NCI-H2227 treated with DMSO at 0.1 percent for 48 hours (cell line): ENCODE measurements around the gene FBLN1.
"Not testable (repeated sequence)": the region's sequence is repeated elsewhere in the genome, so short reads cannot be mapped to it uniquely, and the experiment has no call there.

Experiments
- DNase-seq: peaks from one replicate; lab custom pipeline; 2025; lab: John Stamatoyannopoulos, UW

The FBLN1 gene, protein sequence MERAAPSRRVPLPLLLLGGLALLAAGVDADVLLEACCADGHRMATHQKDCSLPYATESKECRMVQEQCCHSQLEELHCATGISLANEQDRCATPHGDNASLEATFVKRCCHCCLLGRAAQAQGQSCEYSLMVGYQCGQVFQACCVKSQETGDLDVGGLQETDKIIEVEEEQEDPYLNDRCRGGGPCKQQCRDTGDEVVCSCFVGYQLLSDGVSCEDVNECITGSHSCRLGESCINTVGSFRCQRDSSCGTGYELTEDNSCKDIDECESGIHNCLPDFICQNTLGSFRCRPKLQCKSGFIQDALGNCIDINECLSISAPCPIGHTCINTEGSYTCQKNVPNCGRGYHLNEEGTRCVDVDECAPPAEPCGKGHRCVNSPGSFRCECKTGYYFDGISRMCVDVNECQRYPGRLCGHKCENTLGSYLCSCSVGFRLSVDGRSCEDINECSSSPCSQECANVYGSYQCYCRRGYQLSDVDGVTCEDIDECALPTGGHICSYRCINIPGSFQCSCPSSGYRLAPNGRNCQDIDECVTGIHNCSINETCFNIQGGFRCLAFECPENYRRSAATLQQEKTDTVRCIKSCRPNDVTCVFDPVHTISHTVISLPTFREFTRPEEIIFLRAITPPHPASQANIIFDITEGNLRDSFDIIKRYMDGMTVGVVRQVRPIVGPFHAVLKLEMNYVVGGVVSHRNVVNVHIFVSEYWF

DNA sequence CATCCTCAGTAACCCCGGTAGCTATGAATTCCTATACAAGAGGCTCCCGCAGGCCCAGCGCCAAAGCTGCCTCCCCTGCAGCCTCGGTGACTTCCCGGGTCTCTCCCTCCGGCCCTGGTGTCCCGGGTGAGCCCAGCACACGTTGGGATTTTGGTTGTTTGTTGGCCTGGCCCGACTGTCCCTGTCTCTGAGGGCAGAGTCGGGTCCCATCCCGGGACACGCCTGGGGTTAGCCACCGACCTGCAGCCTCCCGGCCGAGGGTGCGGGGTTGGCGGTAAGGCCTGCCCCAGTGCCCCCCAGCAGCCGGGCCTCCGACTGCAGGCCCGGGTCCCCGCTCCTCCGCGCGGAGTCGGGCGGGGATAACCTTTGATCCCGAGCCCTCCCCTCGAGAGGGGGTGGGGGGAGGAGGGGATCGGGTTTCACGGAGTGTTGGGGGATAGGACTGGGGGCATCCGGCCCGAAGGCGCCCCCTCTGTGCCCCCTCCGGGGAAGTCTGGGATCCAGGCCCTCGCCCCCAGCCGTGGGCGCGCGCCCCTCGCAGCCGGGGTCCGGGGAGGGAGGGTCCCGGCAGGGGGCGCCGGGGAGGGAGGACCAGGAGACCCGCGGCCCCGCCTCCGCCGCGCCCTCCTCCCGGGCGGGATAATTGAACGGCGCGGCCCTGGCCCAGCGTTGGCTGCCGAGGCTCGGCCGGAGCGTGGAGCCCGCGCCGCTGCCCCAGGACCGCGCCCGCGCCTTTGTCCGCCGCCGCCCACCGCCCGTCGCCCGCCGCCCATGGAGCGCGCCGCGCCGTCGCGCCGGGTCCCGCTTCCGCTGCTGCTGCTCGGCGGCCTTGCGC, at the start of gene FBLN1:
Gene FBLN1 (plus strand): TSS at position 669 of the 835 bp plus-strand sequence. CDS start 103 bp downstream, at position 772.
- peak; percentile 1 for DNase-seq

DNA sequence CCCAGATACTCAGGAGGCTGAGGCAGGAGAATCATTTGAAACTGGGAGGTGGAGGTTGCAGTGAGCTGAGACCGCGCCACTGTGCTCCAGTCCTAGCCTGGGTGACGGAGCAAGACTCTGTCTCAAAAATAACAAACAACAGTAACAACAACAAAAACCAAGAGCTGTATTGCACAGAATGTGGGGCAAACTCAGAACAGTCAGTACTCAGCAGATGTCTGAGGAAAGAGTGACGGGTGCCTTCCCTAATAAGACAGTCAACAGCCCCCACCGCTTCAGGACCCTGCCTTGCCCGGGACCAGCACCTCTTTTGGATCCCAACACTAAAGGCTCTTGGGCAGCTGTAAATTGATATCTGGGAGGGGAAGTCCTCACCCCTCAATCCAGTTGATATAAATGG, 48.9 kb upstream of the FBLN1 start:
- DNase-seq, result no peak

DNA sequence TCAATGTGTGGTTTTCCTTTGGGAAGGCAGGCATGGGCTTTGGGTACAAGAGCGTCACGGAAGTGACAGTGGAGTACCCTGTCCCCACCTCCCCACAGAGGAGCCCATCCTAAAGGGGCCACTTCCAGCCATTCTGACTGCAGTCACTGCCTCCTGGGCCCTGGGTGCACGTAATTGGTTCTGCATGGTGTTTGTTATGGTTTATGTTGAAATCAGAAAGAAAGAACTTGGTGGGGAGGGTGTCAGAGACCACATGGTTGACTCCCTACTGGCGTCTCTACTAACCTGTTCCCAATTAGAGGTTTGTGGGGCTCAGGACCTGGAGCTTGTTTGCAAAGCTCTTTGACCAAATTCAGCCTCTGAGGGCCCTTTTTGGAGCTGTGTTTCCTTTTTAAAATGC, 48.4 kb upstream of the FBLN1 start:
- DNase-seq, result no peak

DNA sequence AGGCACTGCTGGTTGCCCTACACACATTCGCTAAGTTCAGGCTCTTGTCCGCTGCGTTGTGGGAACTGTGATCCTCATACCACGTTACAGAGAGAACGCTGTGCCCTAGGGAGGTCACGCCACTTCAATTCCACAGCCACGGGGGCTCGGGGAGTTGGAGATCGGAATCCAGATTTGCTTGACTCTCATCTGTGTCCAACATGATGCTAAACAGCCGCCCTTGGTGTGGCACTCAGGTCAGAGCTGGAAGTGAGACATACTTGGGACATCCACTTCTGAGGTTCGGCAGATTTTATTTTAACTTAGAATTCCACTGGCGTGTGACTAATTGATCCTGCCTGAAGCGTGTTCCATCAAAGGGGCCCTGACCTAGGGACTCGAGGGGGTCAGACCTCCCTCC, 47.5 kb upstream of the FBLN1 start:
- DNase-seq, result no peak

DNA sequence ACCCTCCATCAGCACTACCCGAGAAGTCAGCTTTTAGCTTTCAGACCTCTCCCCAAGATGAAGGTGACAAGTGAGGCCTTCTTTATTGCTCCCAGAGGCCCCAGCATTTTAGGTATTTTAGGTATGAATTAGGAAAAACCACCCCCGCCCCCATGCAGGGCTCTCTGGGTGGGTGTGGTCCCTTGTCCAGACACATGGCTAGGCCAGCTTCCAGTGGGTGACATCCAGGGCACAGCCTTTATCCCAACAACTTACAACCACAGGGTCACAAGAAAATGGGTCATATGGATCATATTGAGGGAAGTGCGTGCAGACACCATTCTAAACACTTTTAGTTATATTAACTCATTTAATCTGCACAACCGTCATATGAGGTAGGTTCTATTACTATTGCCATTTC, 47.1 kb upstream of the FBLN1 start:
- no peak for DNase-seq

DNA sequence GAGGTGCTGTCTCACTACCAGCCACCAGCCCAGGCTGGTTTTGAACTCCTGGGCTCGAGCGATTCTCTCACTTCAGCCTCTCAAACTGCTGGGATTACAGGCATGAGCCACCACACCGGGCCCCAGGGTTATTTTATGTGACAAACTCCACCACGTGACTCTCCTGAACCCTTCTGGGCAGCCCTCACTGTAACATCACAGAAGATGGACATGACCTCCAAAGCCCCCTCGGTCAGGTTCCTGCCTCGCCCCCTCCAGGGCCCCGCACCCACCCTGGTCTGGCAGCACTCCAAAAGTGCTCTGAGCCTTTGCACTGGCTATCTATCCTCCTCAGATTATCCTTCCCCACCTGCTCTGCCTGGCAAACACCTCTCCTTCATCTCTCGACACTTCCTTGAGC, 45.9 kb upstream of the FBLN1 start:
- DNase-seq, result no peak

DNA sequence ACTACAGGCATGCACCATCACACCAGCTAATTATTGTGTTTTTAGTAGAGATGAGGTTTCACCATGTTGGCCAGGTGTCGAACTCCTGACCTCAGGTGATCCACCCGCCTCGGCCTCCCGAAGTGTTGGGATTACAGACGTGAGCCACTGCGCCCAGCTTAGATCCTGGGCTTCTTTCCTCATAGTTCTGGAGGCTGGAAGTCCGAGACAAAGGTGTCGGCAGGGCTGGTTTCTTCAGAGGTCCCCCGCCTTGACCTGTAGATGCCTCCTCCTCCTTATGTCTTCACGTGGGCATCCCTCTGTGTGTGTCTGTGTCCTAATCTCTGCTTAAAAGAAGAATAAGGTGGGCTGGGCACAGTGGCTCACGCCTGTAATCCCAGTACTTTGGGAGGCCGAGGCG, 44.2 kb upstream of the FBLN1 start:
- no peak for DNase-seq

DNA sequence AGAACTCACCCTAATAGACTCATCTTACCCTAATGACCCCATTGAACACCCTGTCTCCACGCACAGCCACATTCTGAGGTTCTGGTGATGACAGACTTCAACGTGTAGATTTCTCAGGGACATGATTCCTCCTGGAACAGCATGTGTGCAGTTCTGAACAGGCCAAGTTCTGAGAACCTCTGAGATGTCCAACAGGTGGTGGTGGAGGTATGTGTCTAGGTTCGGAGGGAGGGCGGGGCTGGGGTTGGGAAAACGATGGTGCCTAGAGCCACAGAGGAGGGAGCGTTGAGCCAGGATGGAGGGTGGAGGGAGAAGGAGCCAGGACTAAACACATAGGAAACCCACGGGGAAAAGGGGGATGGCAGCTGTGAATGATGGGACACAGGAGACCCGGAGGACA, 43.4 kb upstream of the FBLN1 start:
- DNase-seq, result no peak

DNA sequence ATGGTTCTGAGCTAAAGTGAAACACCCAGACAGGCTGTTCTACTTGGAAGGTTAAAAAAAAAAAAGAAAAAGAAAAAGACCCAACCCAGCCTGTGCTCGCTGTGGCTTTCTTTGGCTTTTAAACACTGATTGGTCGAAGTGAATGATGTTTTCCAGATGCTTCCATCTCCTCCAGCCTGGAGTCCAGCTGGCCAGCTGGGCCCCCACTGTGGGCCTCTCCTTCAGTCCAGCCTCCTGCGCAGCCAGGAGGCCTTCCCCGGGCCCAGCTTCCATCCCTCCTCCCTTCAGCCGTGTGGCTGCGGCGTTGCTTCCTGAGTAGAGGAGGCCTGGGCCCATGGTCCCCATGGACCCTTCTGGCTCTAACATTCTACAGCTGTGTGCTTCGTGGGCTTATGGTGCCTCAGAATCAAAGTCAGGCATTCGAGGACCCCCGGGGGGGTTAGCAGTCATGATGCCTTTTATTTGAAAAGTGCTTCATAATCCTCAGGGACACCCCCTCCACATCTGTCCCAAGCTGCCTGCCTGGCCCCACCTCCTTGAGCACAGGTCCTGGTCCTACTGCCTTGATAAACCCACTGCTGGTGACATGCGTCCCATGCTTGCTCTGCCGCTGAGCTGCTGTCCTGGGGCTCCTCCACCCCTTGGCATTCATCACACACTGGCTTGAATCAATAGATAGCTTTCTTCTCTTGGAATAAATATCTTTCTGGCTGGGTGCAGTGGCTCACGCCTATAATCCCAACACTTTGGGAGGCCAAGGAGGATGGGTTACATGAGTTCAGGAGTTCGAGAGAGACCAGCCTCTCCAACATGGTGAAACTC, 42.2 kb upstream of the FBLN1 start:
- no peak for DNase-seq

DNA sequence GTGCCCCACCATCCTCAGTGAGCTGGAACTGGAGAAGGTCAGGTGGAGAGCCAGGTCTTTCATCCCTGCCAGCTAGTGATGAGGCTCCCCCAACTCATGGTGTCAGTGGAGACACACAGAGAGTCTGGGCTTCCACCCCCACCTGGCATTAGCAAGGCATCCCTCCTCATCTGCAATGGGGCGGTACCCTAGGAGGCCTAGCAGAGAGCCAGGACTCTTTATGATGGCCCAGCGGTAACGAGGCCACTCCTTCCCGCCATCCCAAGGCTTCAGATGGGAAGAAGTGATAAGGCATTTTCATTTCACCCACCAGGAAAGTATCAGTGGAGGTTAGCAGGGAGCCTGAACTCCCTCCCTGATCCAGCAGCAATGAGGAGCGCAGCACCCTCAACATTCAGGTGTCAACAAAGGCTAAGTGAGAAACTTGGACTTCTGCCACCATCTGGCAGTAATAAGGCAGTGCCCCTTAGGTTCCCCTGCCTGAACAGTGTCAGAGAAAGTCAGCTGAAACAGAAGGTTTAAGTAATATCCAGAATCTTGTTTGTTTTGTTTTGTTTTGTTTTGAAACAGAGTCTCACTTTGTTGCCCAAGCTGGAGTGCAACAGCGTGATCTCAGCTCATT, 40.5 kb upstream of the FBLN1 start:
- no peak for DNase-seq

DNA sequence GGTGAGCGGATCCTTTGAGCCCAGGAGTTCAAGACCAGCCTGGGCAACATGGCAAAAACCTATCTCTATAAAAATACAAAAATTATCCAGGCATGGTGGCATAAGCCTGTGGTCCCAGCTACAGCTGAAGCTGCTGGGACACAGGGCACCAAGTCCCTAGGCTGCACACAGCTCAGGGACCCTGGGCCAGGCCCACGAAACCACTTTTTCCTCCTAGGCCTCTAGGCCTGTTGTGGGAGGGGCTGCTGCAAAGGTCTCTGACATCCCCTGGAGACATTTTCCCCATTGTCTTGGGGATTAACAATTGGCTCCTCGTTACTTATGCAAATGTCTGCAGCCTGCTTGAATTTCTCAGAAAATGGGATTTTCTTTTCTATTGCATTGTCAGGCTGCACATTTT, 39.0 kb upstream of the FBLN1 start:
- not testable (repeated sequence) for DNase-seq

DNA sequence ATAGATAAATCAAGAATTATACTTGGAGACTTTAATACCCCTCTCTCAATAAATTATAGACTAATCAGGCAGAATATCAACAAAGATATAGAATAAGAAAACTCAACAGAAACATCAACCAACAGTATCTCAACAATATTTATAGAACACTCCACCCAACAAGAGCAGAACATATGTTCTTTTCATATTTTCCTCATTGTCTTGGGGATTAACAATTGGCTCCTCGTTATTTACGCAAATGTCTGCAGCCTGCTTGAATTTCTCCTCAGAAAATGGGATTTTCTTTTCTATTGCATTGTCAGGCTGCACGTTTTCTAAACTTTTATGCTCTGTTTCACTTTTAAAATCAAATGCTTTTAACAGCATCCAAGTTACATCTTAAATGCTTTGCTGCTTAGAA, 37.0 kb upstream of the FBLN1 start:
- no peak for DNase-seq

DNA sequence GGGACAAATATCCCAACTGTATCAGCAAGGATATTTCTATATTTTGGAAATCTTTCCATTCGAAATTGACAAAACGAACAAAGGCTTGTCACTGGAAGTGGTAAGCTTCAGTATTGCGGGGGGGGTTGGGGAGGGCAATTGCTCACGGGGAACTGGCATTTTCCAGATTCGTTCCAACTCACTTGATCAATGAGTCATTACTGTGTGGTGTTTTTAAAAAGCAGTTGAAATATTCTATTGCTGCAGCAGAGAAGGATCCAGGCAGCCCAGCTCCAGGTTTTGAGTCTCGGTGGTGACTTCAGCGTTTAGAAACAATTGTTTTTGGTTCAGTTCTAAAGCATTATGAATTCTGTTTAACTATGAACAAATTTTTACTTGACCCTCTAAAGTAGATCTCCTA, 33.8 kb upstream of the FBLN1 start:
- no peak for DNase-seq

DNA sequence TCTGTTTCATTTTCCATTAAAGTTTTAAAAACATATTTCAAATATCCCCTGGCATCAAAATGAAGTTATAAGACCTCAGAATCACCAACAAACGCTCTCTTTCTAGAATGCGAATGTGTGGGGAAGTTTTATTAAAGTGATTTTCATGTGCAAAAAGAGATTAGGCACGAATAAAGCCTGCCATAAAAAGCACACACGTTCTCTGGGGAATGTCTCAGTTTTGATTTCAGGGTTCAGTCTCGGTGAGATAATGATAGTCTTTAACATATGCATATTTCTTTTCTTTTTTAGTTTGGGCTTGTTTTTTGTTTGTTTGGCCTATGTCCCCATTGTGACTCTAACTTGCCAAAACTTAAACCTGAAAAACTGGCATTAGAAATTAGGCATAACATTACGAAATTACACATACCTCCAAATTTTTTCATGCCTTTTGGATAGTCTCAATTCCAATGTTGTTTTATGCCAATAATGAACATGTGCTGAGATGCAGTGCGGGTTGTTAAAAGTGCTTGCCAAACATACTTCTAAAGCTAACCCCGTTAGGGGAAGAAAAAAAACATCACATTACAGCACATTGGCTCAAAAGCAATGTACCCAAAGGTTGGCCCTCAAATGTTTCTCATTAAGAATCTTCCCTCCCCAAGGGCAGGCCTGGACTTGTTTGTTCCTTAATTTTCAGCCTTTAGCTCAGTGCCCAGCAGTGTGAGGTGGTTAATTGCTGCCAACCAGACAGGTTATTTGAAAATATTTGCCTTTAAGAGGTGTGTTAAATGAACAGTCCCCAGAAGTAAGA, 33.2 kb upstream of the FBLN1 start:
- DNase-seq, result no peak

DNA sequence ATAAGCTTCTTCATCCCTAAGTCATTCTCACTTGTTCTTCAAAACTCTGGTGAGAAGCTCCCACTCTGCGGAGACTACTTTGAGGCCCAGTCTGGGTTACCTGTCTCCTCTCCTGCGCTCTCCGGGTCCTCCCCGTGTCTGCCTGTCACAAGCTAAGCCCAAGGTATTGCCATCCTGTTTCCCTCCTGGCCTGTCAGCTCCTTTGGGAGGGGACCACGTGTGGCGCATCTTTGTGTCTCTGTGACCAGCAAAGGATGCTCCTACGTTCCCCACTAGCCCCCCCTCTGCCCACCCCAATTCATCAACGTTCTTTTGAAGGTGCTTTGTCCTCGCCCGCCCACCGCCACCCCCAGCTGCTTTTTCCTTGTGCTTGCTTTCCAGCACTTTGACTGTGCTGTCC, 31.8 kb upstream of the FBLN1 start:
- no peak for DNase-seq

DNA sequence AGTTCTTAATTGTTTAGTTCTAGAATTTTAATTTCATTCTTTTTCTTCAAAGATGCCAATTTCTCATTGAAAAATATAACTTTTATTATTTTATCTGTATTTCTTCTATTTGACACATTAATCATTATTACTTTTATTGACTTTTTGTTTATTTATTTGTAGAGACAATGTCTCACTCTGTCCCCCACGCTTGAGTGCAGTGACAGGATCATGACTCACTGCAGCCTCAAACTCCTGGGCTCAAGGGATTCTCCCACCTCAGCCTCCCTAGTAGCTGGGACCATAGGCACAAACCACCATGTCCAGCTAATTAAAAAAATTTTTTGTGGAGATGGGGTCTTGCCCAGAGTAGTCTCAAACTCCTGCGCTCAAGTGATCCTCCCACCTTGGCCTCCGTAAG, 30.3 kb upstream of the FBLN1 start:
- no peak for DNase-seq

DNA sequence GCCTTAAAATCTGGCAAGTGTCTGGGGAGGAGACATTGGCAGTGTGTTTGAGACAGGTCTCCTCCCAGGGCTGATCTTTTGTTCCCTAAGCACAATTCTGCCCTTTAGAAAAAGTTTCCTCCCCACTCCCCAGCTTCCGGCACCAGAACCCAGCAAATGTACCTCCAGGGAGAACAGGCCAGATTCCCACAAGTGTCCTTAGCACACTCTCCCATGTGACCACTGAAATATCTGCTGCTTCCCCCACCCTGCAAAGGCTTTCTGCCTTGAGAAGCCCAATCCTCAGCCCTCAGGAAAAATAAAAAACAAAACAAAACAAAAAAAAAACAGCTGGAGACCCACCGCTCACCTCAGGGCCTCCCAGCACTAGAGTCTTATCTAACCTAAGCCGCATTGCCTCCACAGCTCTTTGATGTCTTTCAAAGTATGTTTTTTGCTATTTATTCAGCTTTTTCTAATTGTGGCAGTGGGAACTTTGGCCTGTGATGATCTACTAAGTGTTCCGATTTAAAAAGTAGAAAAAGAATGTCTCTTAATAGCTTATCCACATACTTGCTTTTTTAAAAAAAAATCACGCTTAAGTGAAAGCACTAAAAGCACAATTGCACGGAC, 29.0 kb upstream of the FBLN1 start:
- no peak for DNase-seq

DNA sequence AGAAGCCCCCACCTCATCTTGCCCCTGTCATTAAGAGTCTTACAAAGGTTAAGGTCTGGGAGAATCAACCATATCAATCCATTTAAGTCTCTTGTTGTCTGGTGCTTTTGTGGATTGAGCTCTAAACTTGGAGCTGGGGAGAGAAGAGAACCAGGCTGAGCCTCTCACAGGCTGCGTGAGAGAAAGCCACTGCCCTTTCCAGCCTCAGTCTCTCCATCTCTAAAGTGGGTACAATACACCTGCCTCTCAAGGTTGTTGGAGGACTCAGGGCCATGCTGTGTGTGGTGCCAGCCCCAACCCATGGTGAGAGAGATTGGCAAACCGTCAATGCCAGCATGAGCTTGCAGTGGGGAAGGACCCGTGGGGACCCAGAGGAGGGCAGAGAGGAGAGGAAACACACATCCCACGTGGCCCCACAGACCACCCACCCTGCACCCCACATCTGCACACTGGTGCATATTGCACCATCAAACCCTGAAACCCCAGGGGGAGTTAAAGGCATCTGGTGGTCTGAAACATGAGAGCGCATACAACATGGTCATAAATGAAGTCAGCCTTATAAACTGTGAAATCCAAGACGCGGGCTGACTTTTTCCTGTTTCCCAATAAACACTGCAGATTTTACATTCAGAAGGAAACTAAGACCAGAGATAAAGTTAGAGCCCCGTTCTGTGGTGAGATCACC, 27.5 kb upstream of the FBLN1 start:
- DNase-seq, result no peak

DNA sequence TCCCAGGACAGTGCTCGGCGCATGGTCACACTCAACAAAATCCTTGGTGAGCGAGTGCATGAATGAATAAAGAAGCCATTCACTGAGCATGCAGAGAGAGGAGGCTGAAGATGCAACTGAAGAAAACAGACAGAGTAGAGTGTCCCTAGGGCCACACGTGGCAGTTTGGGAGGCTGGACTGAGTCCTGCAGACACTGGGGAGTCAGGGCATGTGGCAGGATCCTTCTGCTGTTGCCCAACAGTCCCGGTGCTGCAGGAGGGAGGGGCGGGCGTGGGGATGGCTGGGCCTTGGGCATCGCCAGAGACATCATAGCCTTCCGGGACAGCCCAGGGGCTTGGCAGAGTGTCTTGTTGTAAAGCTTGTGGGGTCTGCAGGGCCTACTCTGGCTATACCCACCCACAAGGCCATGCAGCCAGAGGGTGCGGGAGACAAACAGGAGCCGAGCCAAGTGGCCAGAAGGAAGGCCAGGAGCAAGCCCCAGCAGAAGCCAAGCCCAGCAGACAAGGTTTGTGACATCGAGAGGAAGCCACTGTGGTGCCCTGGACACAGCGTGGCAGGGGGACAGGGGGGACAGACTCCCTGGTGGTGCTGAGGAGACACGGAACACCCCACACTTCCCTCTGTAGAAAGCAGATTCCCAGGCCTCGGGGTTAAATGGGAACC, 26.7 kb upstream of the FBLN1 start:
- DNase-seq, result no peak
